Retina (tissue), 1 donor: Measurements from ENCODE around the gene ZNF724.
A peak's percentile ranks its signal among the peaks of the same experiment; 100 is the strongest.
"Not testable (repeated sequence)": the region's sequence is repeated elsewhere in the genome, so short reads cannot be mapped to it uniquely, and the experiment has no call there.

Experiments
- DNase-seq: peaks from one replicate; pipeline ENCODE4 v3.0.0-alpha.2; 2016

ZNF724 gene

DNA sequence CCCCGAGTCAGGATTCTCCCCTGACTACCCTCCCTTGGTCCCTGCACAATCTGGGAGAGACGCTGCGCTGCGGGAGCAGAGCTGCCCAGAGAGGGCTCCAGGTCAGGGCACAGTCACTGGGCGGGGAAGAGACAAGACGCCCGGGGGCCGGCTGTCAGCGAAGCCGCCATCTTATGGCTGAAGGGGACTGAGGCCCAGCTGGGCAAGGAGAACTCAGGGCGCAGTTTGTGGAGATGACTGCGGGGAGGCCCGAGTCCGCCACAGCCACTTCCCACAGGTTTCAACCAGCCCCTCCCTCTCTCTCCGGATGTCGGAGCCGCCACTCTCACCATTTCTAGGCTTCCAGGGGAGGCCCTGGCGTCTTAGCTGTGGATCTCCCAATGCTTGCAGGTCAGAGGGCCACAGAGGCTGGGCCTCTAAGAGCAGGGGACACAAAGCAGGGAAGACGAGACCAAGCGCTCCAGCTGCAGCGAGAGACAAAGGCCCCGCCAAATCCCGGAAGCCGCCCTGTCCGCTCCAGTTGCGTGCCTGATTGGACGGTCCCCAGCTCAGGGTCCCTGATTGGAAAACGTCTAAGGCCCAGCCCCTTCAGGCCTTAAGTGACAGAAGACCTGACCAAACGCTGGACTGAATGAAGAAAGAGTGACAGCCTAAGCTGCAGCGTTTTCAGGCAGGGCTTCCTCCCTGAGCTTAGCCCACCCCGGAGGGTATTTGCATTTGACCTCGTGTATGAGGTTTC, at the start of gene ZNF724:
Gene ZNF724 (minus strand): TSS at position 484 of the 739 bp plus-strand sequence. CDS start 152 bp downstream, at position 332.
- peak; percentile 96 for DNase-seq

DNA sequence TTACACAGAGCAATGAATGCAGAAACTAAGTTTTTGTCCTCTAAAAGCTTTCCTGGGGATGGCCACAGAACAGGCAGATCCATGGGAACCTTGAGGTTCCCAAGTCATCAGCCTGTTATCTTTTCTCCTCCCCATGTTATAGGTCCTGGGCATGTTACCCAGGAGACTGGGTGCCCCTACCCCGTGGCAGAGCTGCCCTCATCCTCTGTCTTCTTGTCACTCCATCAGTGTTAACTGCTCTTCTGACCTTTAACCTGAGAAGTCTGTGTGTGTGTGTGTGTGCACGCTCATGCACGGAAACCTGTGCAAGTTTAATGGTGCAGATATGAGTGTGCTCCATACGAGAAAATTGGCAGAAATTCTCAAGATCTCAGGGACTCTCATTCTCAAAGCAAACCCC, 43.9 kb upstream of the ZNF724 start:
- no peak for DNase-seq

- DNase-seq, result not testable (repeated sequence)
These were observed 39.8 kb upstream of the ZNF724 start for GRCh38 chr19:23289966-23290365.

GRCh38 chr19:23287620-23288019, 37.4 kb upstream of the ZNF724 start:
- DNase-seq, result no peak

DNA sequence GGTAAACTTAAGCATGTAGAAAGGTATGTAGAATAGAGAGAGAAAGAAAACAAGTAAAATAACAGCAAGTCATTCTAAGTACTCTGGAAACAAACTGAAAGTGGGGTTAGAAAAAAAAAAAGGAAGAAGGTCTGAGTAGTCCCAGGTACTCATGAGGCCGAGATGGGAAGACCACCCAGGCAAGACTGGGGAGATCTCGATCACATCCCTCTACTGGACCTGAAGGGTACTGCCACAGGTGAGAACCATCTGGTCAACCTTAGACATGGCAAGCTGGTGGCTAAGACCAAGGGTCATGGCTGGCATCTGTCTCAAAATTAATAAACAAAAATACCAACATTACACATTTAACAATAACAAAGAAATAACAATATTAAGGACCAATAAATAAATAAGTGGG, 36.3 kb upstream of the ZNF724 start:
- no peak for DNase-seq

DNA sequence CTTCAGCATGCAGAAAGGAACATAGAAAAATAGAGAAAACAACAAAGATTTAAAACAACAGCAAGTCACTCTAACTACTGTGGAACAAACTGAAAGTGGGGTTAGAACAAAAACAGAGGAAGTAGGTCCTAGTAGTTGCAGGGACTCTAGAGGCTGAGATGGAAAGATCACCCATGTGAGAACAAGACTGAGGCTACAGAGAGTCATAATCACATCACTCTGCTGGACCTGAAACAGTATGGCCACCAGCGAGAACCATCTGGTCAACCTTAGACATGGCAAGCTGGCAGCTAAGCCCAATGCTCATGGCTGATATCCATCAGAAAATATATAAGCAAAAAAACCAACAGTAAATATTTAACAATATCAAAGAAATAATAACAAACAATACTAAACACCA, 35.8 kb upstream of the ZNF724 start:
- no peak for DNase-seq

GRCh38 chr19:23285326-23285725, 35.1 kb upstream of the ZNF724 start:
- not testable (repeated sequence) for DNase-seq

- DNase-seq, result peak; percentile 20
These were observed 33.7 kb upstream of the ZNF724 start for GRCh38 chr19:23283925-23284324.

GRCh38 chr19:23281663-23282276, 31.6 kb upstream of the ZNF724 start:
- DNase-seq, result no peak

DNA sequence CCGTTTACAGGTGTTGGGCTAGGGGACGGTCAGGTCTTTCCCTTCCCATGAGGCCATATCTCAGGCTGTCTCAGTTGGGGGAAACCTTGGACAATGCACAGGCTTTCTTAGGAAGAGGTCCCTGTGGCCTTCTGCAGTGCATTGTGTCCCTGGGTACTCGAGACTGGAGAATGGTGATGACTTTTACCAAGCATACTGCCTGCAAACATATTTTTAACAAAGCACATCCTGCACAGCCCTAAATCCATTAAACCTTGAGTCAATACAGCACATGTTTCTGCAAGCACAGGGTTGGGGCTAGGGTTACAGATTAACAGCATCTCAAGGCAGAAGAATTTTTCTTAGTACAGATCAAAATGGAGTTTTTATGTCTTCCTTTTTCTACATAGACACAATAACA, 27.9 kb upstream of the ZNF724 start:
- DNase-seq, result not testable (repeated sequence)

GRCh38 chr19:23273590-23274412, 23.6 kb upstream of the ZNF724 start:
- DNase-seq, result peak; percentile 95

DNA sequence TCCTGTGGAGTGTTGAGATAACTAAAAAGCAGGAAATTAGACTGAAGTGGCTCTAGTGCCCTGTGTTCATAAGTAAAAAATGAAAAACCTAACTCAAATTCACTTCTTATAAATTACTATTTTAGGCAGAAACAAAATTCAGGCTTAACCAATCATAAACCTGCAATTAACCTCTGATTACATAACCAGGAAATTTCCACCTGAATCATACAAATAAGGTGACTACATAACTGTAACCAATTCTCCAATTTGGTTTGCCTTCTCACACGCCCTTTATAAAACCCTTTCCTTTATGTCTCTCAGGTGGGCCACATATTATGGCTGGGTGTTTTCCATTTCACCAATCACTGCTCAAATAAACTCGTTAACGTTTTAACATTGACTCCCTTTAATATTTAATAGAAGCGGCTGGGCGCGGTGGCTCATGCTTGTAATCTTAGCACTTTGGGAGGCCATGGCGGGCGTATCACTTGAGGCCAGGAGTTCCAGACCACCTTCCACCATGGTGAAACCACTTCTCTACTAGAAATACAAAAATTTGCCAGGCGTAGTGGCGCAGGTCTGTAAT, 22.9 kb upstream of the ZNF724 start:
- no peak for DNase-seq

GRCh38 chr19:23263870-23264590, 13.8 kb upstream of the ZNF724 start:
- no peak for DNase-seq

GRCh38 chr19:23263396-23263795, 13.2 kb upstream of the ZNF724 start:
- no peak for DNase-seq

- DNase-seq, result no peak
These were observed 12.7 kb upstream of the ZNF724 start for GRCh38 chr19:23262920-23263319.

DNA sequence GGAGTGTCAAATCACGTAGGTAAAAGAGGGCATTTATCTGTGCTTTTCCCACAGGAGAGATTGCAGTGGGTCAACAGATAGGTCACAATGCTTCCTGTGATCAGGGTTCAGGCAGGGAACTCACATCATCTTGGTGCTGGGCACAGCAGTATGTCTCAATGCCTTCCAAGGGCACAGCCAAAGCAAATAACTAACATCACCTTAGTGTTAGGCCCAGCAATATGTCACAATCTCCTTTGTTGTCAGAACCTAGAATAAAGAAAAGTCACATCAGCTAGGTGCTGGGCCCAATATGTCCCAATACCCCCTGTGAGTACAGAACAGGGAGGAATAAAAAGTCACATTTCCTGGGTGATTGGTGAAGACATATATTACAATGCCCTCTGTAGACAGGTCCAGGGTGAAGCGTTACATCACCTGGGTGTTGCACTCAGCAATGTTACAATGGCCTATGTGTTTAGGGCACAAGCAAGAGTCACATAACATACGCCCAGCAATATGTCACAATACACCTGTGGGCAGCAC, 11.4 kb upstream of the ZNF724 start:
- DNase-seq, result no peak

- no peak for DNase-seq
These were observed 10.8 kb upstream of the ZNF724 start for GRCh38 chr19:23260956-23261355.

GRCh38 chr19:23259961-23260360, 9.8 kb upstream of the ZNF724 start:
- no peak for DNase-seq

- no peak for DNase-seq
These were observed 5.5 kb upstream of the ZNF724 start for GRCh38 chr19:23255700-23256099.

DNA sequence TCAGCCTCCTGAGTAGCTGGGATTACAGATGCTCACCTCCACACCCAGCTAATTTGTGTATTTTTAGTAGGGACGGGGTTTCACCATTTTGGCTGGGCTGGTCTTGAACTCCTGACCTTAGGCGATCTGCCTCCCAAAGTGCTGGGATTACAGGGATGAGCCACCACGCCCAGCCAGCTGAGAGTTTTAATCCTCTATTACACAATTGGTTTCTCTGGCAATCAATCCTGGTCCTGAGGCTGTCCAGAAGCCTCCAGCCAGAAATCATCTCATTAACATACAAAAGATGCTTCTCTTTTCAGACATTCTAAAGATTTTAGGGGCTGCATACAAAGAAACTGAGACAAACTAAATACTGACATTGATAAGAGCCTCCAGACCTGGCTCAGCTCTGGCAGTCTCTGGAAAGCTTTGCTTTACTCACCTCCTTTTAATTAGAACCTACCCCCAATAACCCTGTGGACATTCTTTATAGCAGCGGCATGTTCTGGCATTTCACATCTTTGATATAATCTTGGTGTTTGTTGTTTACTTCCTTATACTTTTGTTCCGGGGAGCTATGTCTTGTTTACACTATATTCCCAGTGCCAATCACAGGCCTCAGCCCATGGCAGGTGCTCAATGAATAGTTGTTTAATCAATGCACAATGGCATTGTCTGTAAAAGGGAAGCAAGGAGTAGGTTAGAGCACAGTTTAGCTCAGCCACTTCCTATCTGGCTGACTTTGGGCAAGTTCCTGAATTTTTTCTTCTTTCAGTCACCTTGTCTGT, 4.1 kb upstream of the ZNF724 start:
- DNase-seq, result no peak

- not testable (repeated sequence) for DNase-seq
These were observed 3.1 kb upstream of the ZNF724 start for GRCh38 chr19:23253256-23253655.

- no peak for DNase-seq
These were observed 8.8 kb downstream of the ZNF724 start for GRCh38 chr19:23241419-23241818.
